Measurements from ENCODE around the gene SMURF2. TPM values are rescaled to one million over a fixed set of nuclear protein-coding genes. Genes with fewer than 3 reads are reported as not detected.
A peak's percentile ranks its signal among the peaks of the same experiment; 100 is the strongest.

SMURF2 gene
- total and polyA plus RNA-seq, 2 donors (not counting 1 experiment from before 2014, with no cell fraction given): 96.3 to 108 TPM

DNA sequence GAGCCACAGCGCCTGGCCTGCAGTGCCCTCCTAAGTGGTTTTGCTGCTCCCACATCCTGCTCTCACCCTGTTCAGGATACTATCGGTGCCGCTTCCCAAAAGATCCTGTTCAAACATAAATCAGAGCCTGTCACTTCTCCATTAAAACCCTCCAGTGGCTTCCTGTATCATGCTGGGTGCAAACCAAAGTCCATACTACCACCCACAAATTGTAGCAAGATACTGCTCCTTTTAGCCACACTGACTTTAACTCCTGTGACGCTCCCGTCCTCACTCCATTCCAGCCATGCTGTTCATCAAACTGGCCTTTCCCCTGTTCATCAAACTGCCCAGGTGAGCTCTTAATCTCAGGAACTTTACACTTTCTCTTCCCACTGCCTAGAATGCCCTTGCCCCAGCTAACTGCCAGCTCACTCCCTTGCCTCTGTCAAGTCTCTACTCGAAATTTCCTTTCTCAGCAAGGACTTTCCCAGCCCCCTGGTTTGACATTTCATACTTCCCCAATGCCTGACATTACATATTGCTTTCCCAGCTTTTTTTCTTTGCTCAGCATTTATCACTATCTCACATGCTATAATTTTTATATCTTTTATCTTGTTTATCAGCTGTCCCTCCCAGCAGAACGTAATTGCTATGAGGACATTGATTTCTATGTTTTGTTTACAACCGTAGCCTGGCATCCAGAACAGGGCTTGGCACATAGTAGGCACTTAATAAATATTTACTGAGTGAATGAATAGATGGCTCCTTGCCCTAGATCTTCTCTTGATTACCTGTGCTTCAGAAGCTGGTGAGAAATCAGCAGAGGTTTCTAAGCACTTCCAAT, 44.3 kb upstream of the SMURF2 start:
- Histone ChIP-seq H3K4me1 (ENCODE audit: control insufficient read depth, extremely low read depth, insufficient read depth, low read length) (peaks cover 21% of the 10 kb centered on the region), H3K9ac (ENCODE audit: insufficient read depth, low read length) (peak overlapping the region; percentile 9), H3K9me3 (ENCODE audit: control insufficient read depth, insufficient read depth, low read depth, low read length) (no peaks in the 10 kb centered on the region), H3K27ac (ENCODE audit: insufficient read depth, low read length) (peak overlapping the region; percentile 85), H2AFZ (ENCODE audit: low read length) (no peak overlapping the region), H3K27me3 (ENCODE audit: control insufficient read depth, insufficient read depth, low read length) (no peaks in the 10 kb centered on the region), H4K20me1 (ENCODE audit: control insufficient read depth, extremely low read depth, insufficient read depth, low read length) (no peaks in the 10 kb centered on the region), H3K36me3 (ENCODE audit: control insufficient read depth, insufficient read depth, low read length) (no peaks in the 10 kb centered on the region), H3K4me3 (replicated peaks in 1 of 4; ENCODE audit: control extremely low read depth in 1 of 4, insufficient read depth in 1 of 4, low read depth in 3 of 4, low read length in 4 of 4) (peak overlapping the region in 1 of 4 experiments; percentile 41), H3K4me2 (ENCODE audit: extremely low read depth, insufficient read depth, low read length) (peak overlapping the region; percentile 55), H3K79me2 (ENCODE audit: control insufficient read depth, insufficient read depth, low read length) (no peaks in the 10 kb centered on the region)
- TF ChIP-seq, protein P1, sequence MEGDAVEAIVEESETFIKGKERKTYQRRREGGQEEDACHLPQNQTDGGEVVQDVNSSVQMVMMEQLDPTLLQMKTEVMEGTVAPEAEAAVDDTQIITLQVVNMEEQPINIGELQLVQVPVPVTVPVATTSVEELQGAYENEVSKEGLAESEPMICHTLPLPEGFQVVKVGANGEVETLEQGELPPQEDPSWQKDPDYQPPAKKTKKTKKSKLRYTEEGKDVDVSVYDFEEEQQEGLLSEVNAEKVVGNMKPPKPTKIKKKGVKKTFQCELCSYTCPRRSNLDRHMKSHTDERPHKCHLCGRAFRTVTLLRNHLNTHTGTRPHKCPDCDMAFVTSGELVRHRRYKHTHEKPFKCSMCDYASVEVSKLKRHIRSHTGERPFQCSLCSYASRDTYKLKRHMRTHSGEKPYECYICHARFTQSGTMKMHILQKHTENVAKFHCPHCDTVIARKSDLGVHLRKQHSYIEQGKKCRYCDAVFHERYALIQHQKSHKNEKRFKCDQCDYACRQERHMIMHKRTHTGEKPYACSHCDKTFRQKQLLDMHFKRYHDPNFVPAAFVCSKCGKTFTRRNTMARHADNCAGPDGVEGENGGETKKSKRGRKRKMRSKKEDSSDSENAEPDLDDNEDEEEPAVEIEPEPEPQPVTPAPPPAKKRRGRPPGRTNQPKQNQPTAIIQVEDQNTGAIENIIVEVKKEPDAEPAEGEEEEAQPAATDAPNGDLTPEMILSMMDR (conservative IDR thresholded peaks at IDR 0.05 in 1 of 2, IDR thresholded peaks at IDR 0.05 in 1 of 2; ENCODE audit: low read depth in 1 of 2, low read length in 2 of 2): no peak
- no peak for TF ChIP-seq EZH2 (IDR thresholded peaks at IDR 0.05; ENCODE audit: low read length, missing control alignments)
- DNase-seq (ENCODE audit: low read depth in 2 of 2): peak in 1 of 2 donors; percentile 47

DNA sequence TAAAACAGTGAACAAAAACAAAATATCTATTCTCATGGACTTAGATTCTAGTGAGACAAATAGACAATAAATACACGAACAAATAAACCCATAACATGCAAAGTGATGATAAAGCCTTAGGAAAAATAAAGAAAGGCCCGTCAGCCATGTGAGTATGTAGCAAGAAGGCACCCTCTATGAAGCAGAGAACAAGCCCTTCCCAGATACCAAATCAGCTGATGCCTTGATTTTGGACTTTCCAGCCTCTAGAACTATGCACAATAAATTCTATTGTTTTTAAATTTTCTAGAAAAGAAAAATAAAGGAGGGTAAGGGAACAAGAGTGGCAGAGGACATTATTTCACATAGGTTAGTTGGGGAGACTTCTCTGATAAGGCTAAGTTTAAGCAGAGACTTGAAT, 40.7 kb upstream of the SMURF2 start:
- no peak for TF ChIP-seq EZH2 (IDR thresholded peaks at IDR 0.05; ENCODE audit: low read length, missing control alignments)
- TF ChIP-seq, protein P1 (conservative IDR thresholded peaks at IDR 0.05 in 1 of 2, IDR thresholded peaks at IDR 0.05 in 1 of 2; ENCODE audit: low read depth in 1 of 2, low read length in 2 of 2): no peak
- Histone ChIP-seq H3K4me3 (replicated peaks in 1 of 4; ENCODE audit: control extremely low read depth in 1 of 4, insufficient read depth in 1 of 4, low read depth in 3 of 4, low read length in 4 of 4) (no peak overlapping the region), H3K4me2 (ENCODE audit: extremely low read depth, insufficient read depth, low read length) (no peak overlapping the region), H3K9me3 (ENCODE audit: control insufficient read depth, insufficient read depth, low read depth, low read length) (no peaks in the 10 kb centered on the region), H4K20me1 (ENCODE audit: control insufficient read depth, extremely low read depth, insufficient read depth, low read length) (no peaks in the 10 kb centered on the region), H3K9ac (ENCODE audit: insufficient read depth, low read length) (no peak overlapping the region), H3K27ac (ENCODE audit: insufficient read depth, low read length) (no peak overlapping the region), H3K27me3 (ENCODE audit: control insufficient read depth, insufficient read depth, low read length) (no peaks in the 10 kb centered on the region), H2AFZ (ENCODE audit: low read length) (no peak overlapping the region), H3K79me2 (ENCODE audit: control insufficient read depth, insufficient read depth, low read length) (no peaks in the 10 kb centered on the region), H3K36me3 (ENCODE audit: control insufficient read depth, insufficient read depth, low read length) (no peaks in the 10 kb centered on the region), H3K4me1 (ENCODE audit: control insufficient read depth, extremely low read depth, insufficient read depth, low read length) (peaks cover 14% of the 10 kb centered on the region)
- no peak for DNase-seq (ENCODE audit: low read depth in 2 of 2)

DNA sequence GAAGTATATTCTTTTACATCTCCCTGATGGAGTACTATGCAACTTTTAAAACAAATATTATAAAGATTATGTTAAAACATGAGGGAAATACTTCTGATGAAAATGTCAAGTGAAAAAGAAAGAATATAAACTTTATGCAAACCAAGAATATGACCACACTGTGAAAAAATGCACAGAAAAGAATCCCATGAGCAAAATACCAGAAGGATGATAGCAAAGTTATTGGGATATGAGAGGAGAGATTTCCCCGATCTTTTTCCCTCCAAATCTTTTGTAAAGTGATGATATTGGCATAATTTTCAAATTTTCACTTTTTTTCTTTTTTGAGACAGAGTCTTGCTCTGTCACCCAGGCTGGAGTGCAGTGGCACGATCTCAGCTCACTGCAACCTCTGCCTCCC, 36.6 kb upstream of the SMURF2 start:
- peak; percentile 42 to 51 for DNase-seq (ENCODE audit: low read depth in 2 of 2)
- H3K4me1 ChIP-seq (ENCODE audit: control insufficient read depth, extremely low read depth, insufficient read depth, low read length): peaks cover 6% of the 10 kb centered on the region
- H3K27ac ChIP-seq (ENCODE audit: insufficient read depth, low read length): no peak overlapping the region
- H3K79me2 ChIP-seq (ENCODE audit: control insufficient read depth, insufficient read depth, low read length): no peaks in the 10 kb centered on the region
- H3K27me3 ChIP-seq (ENCODE audit: control insufficient read depth, insufficient read depth, low read length): no peaks in the 10 kb centered on the region
- H4K20me1 ChIP-seq (ENCODE audit: control insufficient read depth, extremely low read depth, insufficient read depth, low read length): no peaks in the 10 kb centered on the region
- no peaks in the 10 kb centered on the region for H3K9me3 ChIP-seq (ENCODE audit: control insufficient read depth, insufficient read depth, low read depth, low read length)
- H3K36me3 ChIP-seq (ENCODE audit: control insufficient read depth, insufficient read depth, low read length): no peaks in the 10 kb centered on the region
- no peak overlapping the region for H2AFZ ChIP-seq (ENCODE audit: low read length)
- H3K4me2 ChIP-seq (ENCODE audit: extremely low read depth, insufficient read depth, low read length): no peak overlapping the region
- no peak for TF ChIP-seq EZH2 (IDR thresholded peaks at IDR 0.05; ENCODE audit: low read length, missing control alignments)
- TF ChIP-seq, protein P1 (conservative IDR thresholded peaks at IDR 0.05 in 1 of 2, IDR thresholded peaks at IDR 0.05 in 1 of 2; ENCODE audit: low read depth in 1 of 2, low read length in 2 of 2): no peak
- no peak overlapping the region for H3K9ac ChIP-seq (ENCODE audit: insufficient read depth, low read length)
- H3K4me3 ChIP-seq (replicated peaks in 1 of 4; ENCODE audit: control extremely low read depth in 1 of 4, insufficient read depth in 1 of 4, low read depth in 3 of 4, low read length in 4 of 4): no peak overlapping the region
